Smooth muscle cell of the brain vasculature (primary cell): ENCODE results near the gene ZFP3.
"Not testable (repeated sequence)": the region's sequence is repeated elsewhere in the genome, so short reads cannot be mapped to it uniquely, and the experiment has no call there.

Source experiments
- DNase-seq: peaks from one replicate; pipeline ENCODE4 v3.0.0-alpha.2; 2012; ENCODE audit warnings: low read depth, low spot score

Gene ZFP3

DNA sequence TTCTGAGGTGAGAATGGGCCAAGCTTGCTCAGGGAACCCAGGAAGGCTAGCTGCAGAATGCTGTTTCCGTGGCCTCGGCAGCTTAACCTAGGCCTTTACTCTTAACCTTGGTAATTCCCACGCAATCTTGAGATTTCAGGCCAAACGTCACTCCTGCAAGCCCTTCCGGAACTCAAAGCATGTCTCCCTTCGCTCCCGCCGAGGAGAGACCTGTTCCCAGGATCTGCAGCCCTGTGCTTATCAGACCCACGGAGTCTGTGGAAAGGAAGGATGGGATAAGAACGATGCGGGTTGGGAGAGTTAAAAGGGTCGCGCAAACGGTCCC, 524 bp upstream of the ZFP3 start:
- no peak for DNase-seq

DNA sequence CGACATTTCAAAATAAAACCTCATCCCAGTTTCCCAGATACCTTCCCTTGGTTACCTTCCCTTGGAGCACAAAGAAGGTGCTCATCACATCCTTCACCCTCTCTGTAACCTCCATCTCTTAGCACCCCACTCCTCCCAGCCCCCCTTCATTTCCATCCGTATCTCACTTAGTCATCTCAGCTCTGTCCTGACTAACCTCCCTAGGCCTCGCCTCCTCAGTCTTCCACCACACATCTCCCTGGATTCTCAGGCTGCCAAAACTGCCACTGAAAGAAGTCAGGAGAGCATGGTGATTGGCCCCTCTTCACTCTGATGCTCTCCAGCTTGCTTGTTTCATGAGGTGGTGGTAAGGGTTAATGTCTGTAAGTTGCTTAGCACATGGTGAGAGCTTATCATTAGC, 2.3 kb downstream of the ZFP3 start:
- no peak for DNase-seq

DNA sequence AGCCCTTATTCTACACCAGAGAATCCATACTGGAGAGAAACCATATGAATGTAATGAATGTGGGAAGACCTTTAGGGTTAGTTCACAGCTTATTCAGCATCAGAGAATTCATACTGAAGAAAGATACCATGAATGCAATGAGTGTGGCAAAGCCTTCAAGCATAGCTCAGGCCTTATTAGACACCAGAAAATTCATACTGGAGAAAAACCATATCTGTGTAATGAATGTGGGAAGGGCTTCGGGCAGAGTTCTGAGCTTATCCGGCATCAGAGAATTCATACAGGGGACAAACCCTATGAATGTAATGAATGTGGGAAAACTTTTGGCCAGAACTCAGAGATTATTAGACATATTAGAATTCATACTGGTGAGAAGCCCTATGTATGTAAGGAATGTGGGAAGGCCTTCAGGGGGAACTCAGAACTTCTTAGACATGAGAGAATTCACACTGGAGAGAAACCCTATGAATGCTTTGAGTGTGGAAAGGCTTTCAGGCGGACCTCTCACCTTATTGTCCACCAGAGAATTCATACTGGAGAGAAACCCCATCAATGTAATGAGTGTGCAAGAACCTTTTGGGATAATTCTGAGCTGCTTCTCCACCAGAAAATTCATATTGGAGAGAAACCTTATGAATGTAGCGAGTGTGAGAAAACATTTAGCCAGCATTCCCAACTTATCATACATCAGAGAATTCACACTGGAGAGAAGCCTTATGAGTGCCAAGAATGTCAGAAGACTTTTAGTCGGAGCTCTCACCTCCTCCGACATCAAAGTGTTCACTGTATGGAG, 14.1 kb downstream of the ZFP3 start:
- no peak for DNase-seq

DNA sequence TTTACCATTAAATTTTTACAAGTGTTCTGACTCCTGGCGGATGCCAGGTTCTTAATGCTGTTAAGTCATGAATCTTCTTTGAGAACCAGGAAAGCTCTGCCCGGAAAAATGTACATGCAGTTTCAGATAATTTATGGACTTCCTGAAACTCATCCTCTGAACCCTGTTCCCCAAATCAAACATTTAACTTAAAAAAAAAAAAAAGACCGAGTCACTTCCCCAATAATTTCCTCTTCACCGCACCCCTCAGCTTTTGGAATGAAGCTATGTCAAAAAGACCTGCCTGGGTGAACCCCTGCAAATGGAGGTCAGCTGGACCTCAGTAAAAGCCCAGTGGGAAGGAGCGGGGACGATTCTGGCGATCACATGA, 18.4 kb downstream of the ZFP3 start:
- DNase-seq, result no peak

DNA sequence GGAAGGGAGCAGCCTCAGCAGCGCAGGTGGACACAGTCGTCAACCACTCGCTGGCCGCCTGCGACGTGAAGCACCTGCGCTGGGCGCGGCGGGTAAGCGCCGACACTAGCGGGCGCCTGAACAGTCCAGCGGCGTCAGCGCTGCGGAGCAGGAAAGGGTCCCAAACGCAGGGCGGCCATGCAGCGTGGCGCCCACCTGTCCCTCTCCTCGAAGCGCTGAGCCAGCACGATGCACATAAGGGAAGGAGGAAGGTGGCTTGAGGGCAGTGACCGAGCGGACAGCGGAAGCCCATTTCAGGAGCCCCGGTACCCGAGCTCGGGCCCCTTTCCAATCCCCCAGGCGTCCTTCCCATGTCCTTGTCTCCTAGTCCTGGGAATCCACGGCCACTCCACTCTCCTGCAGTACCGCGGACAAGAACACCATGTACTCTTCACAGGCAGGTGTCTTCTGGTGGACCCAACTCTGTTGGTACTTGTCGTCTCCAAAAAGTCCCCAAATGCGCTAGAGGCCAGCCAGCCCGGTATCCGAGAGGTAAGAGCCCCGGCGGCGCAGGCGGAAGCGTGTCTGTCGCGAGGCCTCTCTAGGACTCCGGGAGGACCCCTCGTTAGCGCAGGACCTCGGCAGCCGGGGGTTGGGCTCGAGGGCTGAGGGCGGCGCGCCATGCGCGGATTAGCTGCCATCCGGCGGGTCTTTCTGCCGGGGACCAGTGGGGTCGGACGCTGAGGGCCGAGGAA, 19.0 kb downstream of the ZFP3 start:
- DNase-seq, result no peak

DNA sequence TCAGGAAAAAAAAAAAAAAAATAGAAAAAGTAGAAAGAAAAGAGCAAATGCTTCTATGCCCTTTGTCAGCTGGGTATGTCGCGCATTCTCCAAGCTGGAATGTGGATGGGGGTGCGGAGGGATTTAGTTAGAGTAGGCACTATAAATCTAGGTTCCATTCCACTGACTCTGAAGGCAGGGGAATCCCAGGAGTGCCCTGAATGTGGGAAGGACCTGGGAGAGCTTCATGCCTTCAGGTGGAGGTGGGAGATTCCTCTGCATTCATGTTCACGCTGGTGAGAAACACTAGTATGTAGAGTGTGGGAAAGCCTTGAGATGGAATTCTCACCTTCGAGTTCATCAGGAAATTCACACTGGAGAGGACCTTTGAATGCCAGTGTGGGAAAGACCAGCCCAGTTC, 21.0 kb downstream of the ZFP3 start:
- no peak for DNase-seq

DNA sequence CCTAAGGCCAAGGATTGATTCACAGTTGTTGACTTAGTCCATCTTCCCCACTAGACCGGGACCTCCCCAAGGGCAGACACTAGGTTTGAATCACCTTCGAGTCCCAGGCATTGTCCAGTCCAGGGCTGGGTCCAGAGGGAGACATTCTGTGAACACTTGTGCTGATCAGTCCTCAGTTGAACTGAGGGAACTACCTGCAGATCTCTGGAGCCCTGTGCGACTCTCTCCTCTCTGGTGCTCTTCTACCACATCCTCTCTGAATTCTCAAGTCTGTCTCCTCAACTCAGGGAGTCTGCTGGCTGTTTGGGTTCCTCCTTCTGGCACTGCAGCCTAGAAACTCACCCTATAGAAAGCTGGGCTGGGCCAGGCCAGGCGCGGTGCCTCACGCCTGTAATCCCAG, 22.6 kb downstream of the ZFP3 start:
- no peak for DNase-seq

DNA sequence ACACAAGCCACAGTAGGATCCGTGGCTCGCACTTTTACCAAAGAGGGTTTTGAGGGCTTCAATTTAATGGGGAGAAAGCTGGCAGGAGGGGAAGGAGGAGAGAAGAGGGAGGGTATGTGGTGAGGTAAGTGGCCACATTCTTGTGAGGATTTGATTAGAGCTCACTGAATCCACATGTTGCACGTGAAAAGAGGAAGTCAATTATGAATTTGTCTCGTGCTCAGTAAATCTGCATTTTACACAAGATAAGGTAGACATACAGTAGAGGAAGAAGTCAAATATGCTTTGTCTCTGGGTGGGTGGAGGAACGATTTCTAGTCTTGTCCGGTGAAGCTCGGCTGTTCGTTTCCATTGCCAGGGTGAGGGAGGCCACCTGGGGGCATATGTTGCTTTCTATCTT, 32.5 kb downstream of the ZFP3 start:
- no peak for DNase-seq

DNA sequence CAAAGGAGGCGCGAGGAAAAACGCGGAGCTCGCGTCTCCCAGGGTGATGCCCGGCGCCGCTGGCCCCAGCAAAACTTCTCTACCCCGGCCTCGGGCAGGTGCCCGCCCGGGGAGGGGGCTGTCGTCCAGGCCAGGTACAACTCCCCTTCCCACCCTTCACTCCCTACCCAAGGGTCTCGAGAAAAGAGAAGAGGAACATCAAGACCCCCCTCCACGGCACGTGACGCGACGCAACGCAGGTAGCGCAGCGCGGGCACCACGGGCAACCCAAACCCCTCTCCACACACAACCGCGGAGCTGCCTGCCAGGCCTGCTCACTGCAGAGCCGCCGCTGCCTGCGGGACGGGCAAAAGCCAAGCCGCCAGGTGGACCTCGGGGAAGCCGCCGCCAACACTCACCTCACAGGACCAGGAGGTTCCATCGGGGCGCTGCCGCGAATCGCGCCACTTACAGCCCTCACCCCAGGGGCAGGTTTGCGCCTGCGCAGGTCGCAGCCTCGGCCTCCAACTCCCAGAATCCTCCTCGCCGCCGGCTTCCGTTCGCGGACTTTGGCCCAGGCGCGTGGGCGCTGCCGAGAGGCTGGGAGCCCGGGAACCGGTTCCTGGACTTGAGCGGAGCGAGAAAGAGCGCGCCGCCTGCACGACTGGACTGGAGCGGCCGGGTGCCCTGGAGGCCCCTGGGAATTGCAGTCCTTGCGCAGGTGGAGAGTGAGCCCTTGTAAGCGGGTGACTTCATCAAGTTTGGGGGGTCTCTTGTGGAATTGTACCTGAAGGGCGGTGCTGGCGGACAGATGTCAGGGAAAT, 33.3 kb downstream of the ZFP3 start, which contains the start of gene ZNF232:
ZNF232 (minus strand) TSS at position 477 of the 803 bp plus-strand sequence; CDS start at position 421, 56 bp downstream.
- peak; percentile 67 for DNase-seq

DNA sequence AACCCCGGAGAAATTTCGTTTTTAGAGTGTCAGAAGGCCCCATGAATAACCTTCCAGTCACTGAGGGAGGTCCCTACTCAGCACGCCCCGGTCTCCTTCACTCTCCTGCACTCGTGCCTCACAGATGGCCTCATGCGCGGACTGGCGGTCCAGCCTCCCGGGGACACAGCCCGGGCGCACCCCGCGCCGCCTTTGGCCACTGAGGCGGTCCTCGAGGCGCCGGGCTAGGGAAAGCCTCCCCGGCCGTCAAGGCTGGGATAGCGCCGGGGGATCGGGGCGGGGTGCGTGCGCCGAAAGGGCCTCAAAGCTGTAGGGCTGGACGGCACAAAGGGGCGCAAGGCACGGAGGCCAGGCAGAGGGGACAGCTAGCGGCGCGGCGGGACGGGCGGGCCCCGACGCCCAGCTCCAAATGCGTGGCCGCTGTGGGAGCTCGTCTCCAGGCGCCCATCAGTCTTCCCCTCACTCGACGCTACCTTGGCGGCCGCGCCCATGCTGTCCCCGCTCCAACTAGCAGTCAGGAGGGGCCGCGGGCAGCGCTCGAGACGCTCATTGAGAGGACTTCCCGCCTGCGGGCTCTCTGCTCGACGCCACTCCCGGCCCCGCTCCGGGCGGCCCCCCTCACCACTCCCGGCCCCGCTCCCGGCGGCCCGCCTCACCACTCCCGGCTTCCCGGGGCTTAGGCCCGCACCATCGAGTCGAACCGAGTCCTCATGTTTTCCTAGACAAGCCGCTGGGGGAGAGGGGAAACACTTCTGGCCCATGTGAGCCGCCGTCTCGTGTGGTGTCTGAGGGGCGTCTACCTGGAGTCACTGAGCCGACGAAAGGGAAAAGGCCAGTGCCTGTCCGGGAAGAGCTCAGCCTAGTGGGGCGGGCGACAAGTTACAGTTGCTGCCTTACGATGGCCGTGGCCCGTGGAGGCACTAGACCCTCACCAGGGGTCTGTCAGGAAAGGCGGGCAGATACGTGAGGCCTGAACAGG, 37.7 kb downstream of the ZFP3 start, which contains the start of gene USP6:
USP6 (plus strand) TSS at position 360 of the 979 bp plus-strand sequence. CDS start 14,336 bp downstream, outside the sequence.
- DNase-seq, result no peak

DNA sequence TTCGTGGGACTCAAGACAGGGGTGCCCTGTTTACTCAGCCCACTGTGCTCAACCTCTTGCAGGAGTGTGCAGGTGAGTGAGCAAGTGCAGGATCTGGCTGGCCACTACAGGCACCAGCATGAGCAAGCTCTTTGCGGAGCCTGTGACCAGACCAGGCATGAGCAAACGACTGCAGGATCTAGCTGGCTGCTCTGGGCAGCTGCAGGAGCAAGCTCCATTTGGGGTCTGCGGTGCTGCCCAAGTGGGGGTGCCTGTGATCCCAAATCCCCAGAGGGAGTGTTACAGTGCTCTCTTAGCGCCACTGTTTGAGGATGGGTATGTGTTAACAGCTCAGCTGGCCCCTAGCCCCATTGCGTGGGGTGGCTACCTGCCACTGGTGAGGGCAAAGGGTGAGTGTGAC, 40.0 kb downstream of the ZFP3 start:
- DNase-seq, result no peak

DNA sequence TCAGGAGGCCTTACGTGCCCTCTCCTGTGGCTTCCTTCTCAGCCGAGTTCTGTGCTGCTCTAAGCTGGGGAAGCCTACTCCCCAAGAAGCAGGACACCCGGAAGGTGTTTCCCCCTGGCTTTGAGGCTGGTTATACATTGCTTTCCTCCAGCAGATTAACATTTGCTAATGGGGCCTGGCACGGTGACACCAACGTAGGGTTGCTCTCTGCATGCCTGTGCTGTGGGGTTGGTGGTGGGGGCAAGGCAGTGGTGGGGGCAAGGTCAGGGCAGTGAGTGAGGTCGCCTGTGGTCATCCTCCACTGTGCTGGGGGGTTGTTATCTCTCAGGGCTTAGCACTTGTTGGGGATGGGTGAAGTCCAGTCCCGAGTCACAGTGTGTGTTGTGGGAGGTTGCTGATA, 41.8 kb downstream of the ZFP3 start:
- DNase-seq, result no peak

DNA sequence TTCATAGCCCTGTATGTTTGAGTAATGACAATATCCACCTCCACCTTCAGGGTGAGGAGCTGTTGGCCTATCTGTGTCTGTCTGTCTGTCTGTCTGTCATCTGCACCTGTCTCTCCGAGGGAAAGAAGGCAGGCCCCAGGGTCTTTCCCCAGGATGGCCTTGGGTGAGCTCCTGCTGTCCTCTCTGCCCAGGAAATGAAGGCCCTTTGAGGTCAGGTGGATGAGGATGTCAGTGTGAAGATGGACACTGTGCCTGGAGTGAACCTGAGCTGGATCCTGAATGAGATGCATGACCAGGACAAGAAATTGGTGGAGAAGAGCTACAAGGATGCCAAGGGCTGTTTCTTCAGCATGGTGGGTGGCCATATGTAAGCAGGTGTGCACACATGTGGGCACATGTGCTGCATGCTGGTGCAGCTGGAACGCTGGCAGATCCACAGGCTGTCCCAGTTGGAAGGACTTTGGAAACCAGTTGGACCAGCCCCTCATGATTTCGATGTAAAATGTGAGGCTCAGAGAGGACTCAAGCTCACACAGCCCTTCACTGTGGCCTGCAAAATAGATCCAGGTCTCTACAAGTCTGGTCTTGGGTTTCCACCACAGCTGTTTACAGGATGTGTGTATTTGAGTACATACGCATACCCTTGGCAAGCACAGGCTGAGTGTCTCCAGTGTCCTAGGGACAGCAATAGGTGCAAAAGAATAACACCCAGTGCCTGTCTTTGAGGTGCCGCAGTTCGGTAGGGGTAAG, 42.3 kb downstream of the ZFP3 start:
- not testable (repeated sequence) for DNase-seq

DNA sequence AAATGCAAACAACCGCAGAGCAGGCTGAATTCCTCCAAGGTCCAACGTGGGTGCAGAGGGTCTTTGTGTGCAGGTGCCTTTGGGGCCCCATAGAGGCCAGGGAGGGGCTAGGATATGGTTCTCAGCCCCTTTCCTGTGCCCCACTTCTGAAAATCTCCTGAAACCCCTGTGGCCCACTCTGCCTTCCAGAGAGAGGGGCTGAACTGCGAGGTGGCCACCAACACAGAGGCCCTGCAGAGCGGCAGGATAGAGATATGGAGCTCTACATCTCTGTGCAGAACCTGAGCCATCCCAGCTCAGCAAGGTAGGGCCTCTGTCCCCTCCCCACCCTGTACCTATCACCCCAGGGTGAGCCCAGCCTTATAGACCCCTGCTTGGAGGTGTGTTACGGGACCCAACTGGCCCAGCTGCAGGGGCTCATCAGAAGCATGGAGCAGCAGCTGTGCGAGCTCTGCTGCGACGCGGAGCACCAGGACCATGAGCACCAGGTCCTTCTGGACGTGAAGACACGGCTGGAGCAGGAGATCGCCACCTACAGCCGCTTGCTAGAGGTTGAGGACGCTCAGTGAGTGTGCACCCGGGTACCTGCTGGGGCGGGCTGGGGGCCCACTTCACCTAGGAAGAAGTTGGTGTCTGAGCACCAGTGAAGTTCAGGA, 43.0 kb downstream of the ZFP3 start:
- DNase-seq, result no peak

DNA sequence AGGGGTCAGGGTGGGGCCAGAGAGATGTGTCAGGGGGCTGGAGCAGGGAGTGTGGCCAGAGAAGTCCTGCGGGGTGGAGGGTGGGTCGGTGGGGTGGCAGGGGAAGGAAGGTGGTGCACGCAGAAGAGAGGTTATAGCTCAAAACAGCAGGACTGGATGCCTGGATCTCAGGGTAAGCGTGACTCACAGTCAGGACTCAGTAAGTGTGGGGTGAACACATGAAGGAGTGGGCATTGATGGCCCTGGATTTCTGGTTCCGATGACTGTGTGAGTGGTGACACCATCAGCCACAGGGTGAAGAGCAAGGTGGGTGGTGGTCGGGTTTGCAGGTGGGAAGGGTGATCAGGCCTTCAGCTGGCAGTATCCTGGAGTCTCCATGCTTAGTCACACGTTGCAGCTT, 43.8 kb downstream of the ZFP3 start:
- DNase-seq, result not testable (repeated sequence)

DNA sequence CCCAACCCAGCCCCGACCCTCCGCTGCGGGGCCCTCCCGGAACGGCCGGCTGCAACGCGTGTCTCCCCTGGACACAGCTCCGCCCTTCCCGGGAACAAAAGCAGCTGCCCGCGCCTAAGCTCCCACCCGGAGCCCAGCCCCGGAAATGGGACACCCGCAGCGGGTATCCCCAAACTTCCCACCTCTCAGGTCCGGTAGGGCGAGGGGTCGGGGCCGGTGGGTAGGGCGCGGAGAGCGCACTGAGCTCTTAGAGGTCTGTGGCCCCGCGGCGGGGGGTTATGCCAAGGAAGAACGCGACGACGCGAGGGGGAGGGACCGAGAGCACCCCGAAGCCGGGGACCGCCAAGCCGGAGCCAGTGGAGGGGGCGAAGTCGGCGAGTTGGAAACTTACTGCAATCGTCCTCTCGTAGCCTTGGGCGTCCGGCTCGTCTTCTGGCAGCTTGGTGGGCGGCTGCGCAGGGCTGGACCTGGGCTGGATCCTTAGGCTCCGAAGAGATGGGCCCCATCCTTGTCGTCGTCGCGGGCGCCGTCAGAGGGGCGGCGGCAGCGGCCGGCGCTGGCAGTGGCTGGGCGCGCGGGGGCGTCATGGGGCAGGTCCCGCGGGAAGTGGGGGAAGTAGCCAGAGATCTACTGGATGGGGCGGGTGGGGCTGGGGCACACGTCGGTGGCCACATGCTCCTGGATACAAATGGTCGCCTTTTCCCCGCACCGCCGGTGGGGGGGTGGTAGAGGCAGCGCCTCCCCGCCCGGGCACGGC, 44.5 kb downstream of the ZFP3 start:
- DNase-seq, result no peak

DNA sequence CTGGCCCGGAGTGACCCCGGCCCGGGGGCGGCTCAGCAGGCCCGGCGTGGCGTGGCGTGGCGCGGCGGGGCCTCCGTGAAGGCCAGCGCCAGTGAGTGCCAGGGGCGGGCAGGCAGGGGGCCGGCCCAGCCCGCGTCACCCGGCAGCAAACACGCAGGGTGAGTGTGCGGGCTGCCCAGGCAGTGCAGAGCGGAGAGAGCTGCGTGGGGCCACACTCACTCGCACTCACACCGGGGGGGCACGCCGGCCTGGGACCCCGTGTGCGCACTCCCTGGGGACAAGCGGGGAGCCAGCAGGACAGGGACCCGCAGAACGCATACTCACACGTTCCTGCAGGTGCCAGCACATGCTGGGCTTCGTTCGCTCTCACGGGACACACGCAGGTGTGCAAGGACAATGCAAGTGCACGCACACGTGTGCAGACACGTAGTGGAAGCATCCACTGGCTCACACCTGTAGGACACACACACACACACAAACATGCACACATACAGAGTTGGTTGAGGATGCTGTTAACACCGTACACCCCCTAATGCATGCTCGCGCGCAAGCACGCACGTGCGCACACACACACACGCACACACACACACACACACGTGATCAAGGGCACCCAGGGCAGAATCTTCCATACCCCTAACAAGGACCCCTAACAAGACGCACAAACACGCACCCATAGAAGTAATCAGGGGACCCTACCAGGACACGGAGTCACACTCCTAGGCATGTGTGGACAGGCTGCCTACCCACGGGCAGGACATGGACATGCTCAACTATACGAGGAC, 45.3 kb downstream of the ZFP3 start:
- DNase-seq, result no peak

DNA sequence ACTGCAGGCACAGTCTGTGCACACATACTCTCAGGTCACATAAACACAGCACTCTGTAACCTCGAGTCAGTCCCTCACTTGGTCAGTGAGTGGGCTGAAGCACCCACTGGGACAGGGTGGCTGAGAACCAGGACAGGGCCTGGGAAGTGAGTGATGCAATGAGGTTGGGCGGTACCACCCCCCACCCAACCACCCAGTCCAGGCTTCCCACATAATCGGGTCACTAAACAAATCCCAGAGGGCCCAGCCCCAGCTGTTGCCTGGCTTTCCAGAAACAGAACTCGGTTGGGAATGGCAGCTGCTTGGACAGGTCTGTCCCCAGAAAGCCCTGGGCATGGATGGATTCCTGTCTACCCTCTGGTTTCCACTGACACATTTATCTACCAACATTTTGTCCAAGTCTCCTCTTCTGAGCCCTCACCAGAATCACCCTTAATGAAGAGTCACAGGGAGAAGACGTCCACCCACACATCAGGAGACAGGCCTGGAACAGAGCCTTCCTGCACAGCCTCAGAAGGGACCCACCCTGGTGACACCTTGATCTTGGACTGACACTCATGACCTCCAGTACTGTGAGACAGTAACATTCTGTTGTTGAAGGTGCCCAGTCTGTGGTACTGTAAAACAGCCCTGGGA, 46.0 kb downstream of the ZFP3 start:
- not testable (repeated sequence) for DNase-seq
